GM23338 (cell line): Measurements from ENCODE around the gene OXNAD1. TPM values are rescaled to one million over a fixed set of nuclear protein-coding genes. Genes with fewer than 3 reads are reported as not detected.

Experiments used
- ATAC-seq: fragments of 200-7000 bp; cut with Tn5 transposase; 3 replicates; pipeline ENCODE4 v1.9.1; 2020
- DNase-seq: peaks from one replicate; pipeline ENCODE4 v3.0.0-alpha.2; 2015; ENCODE audit warnings: low spot score
- H2AFZ ChIP-seq: fragments of 200-600 bp; sonication (generic); 2 replicates; pipeline ENCODE4 v1.8.0; 2016; ENCODE audit warnings: antibody characterized with exemption, mild to moderate bottlenecking, moderate library complexity
- H3F3A ChIP-seq: fragments of 200-600 bp; sonication (generic); replicated peaks from 2 replicates; pipeline ENCODE4 v1.8.0; 2017; ENCODE audit warnings: antibody characterized with exemption, mixed run types, low read depth
- H3K27ac ChIP-seq: fragments of 200-600 bp; sonication (generic); 2 replicates; pipeline ENCODE4 v1.6.1; 2016; ENCODE audit warnings: low read depth
- H3K27me3 ChIP-seq: fragments of 200-600 bp; sonication (generic); 2 replicates; pipeline ENCODE4 v1.8.0; 2016; ENCODE audit warnings: mild to moderate bottlenecking, mixed run types, moderate library complexity; ENCODE audit not compliant: insufficient read depth
- H3K36me3 ChIP-seq: fragments of 200-600 bp; sonication (generic); 2 replicates; pipeline ENCODE4 v1.8.0; 2016; ENCODE audit warnings: mild to moderate bottlenecking; ENCODE audit not compliant: insufficient read depth
- H3K4me1 ChIP-seq: fragments of 200-600 bp; sonication (generic); 2 replicates; pipeline ENCODE4 v1.8.0; 2016; ENCODE audit warnings: mild to moderate bottlenecking, moderate library complexity; ENCODE audit not compliant: insufficient read depth
- H3K4me2 ChIP-seq: fragments of 200-600 bp; sonication (generic); 2 replicates; pipeline ENCODE4 v1.7.1; 2017; ENCODE audit warnings: mixed run types
- H3K4me3 ChIP-seq: fragments of 200-600 bp; sonication (generic); 2 replicates; pipeline ENCODE4 v1.6.1; 2016; ENCODE audit warnings: mixed run types
- H3K79me2 ChIP-seq: fragments of 200-600 bp; sonication (generic); replicated peaks from 2 replicates; pipeline ENCODE4 v1.8.0; 2017; ENCODE audit warnings: mild to moderate bottlenecking; ENCODE audit not compliant: insufficient read depth
- H3K9me2 ChIP-seq: fragments of 200-600 bp; sonication (generic); 2 replicates; pipeline ENCODE4 v1.8.0; 2017; ENCODE audit not compliant: insufficient read depth
- H4K20me1 ChIP-seq: fragments of 200-600 bp; sonication (generic); replicated peaks from 2 replicates; pipeline ENCODE4 v1.8.0; 2017; ENCODE audit warnings: mild to moderate bottlenecking; ENCODE audit not compliant: insufficient read depth
- H3K27ac Mint-ChIP-seq: 2 replicates; pipeline ENCODE4 v1.8.0; 2020; ENCODE audit warnings: inconsistent platforms, mild to moderate bottlenecking, moderate library complexity, mixed read lengths
- H3K27me3 Mint-ChIP-seq: 3 replicates; pipeline ENCODE4 v1.8.0; 2022; ENCODE audit warnings: low read depth, mild to moderate bottlenecking, moderate library complexity, mixed read lengths, inconsistent platforms; ENCODE audit not compliant: insufficient read depth, poor library complexity
- H3K36me3 Mint-ChIP-seq: 3 replicates; pipeline ENCODE4 v1.8.0; 2021; ENCODE audit warnings: low read depth, mild to moderate bottlenecking, inconsistent platforms, moderate library complexity, mixed read lengths
- H3K4me1 Mint-ChIP-seq: 3 replicates; pipeline ENCODE4 v1.8.0; 2020; ENCODE audit warnings: mild to moderate bottlenecking, inconsistent platforms, mixed read lengths
- H3K4me3 Mint-ChIP-seq: 3 replicates; pipeline ENCODE4 v1.8.0; 2021; ENCODE audit warnings: moderate library complexity, mild to moderate bottlenecking, inconsistent platforms, mixed read lengths
- H3K9me3 Mint-ChIP-seq: 3 replicates; pipeline ENCODE4 v1.8.0; 2020; ENCODE audit warnings: moderate library complexity, mild to moderate bottlenecking, inconsistent platforms, mixed read lengths
- CREB1 ChIP-seq: fragments of 250-450 bp; sonication (Bioruptor Pico); IDR thresholded peaks from 2 replicates; pipeline ENCODE4 v1.5.0; 2020; ENCODE audit warnings: low read depth, mild to moderate bottlenecking, moderate library complexity
- EZH2 ChIP-seq: fragments of 200-600 bp; sonication (generic); IDR thresholded peaks from one replicate; pipeline ENCODE4 v1.8.0; 2017; ENCODE audit warnings: antibody characterized with exemption, mild to moderate bottlenecking, low read depth; ENCODE audit not compliant: unreplicated experiment
- EZH2phosphoT487 ChIP-seq: fragments of 200-600 bp; sonication (generic); IDR thresholded peaks from one replicate; pipeline ENCODE4 v1.8.1; 2018; ENCODE audit warnings: antibody characterized with exemption; ENCODE audit not compliant: unreplicated experiment
- JUNB ChIP-seq: IDR thresholded peaks from one replicate; pipeline ENCODE4 v1.6.1; 2016; ENCODE audit warnings: antibody characterized with exemption; ENCODE audit not compliant: unreplicated experiment
- ZNF114 ChIP-seq: fragments of 250-450 bp; sonication (Bioruptor Pico); IDR thresholded peaks from 2 replicates; pipeline ENCODE4 v1.5.0; 2020; ENCODE audit warnings: mild to moderate bottlenecking, moderate library complexity
- ZNF331 ChIP-seq: fragments of 250-450 bp; sonication (Bioruptor Pico); IDR thresholded peaks from 2 replicates; pipeline ENCODE4 v1.5.0; 2020; ENCODE audit warnings: low read depth, mild to moderate bottlenecking, moderate library complexity
- ZNF462 ChIP-seq: fragments of 250-450 bp; sonication (Bioruptor Pico); IDR thresholded peaks from 2 replicates; pipeline ENCODE4 v1.5.0; 2020; ENCODE audit warnings: mild to moderate bottlenecking, moderate library complexity
- polyA plus RNA-seq: library from polyadenylated mRNA; unstranded; fragments of >200 nt; fragmentation: Nextera tagmentation; extraction: Ambion mirVana; gene quantifications from 2 replicates; pipeline ENCODE4 v1.2.1, GENCODE V29; 2016
- total RNA-seq: library from RNA; depleted of rRNA; stranded (reverse); fragments of >200 nt; shearing (Covaris generic); gene quantifications from 2 replicates; pipeline ENCODE4 v1.2.3, GENCODE V29; 2014
- TF ChIP-seq, protein P1 (sequence below), 2 experiments: fragments of 200-600 bp in 1 of 2; sonication (generic) in 1 of 2; conservative IDR thresholded peaks; 2 replicates each; pipeline versions ENCODE4 v1.5.1 to v1.6.1; 2016 to 2017; ENCODE audit warnings: antibody characterized with exemption in 2 of 2, low read depth in 2 of 2, mild to moderate bottlenecking in 2 of 2, moderate library complexity in 1 of 2

OXNAD1 gene
- total and polyA plus RNA-seq, 2 experiments from 2014 or later = 22.9 to 34.2 TPM

DNA sequence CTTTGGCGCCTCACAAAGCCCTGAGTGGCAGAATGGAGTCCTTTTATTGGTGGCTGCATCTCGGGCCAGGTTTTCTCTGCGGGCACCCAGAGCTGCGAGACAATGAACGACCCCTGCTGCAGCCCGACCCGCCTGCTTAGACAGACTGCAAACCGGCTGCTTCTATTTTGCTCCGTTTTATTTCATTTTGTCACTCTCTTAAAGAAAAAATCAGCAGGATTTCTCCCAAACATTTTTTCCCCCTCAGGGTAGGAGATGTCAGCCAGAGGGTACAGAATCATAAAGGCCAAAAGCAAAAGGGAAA is 64.8 kb downstream of the OXNAD1 start (continued):
- TF ChIP-seq ZNF462 (CRISPR knock-in tag) = no peak
- no peak for TF ChIP-seq EZH2

DNA sequence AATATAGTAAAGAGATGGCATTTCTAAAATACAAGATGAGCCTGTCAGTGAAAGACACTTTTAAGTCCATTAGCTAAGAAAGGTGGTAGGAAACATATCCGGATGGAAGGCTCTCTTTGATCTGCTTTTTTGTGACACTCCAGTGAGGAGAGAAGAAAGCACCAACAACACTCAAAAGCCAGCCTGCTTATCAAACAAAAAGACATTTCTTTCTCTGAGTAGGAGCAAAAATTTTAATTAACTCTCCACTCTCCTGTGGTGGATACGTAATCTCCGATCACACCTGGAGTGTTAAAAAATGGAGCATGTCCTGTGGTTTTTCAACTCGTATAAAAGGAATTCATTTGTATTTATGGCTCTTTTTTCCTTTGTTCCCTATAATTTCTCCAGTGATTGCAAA is 65.3 kb downstream of the OXNAD1 start:
- H3K4me1 Mint-ChIP-seq = peaks cover 19% of the 10 kb centered on the region
- Histone ChIP-seq H3K4me3 (no peak overlapping the region), H3F3A (no peaks in the 10 kb centered on the region), H3K27ac (no peak overlapping the region), H3K36me3 (no peaks in the 10 kb centered on the region), H3K79me2 (no peaks in the 10 kb centered on the region), H2AFZ (no peak overlapping the region), H3K4me1 (0 out of 2 replicates have a peak, but pooled peaks cover 6% of the 10 kb centered on the region), H3K27me3 (no peaks in the 10 kb centered on the region), H3K9me2 (no peaks in the 10 kb centered on the region), H4K20me1 (no peaks in the 10 kb centered on the region; the same call in 1 of the 2 replicates), H3K4me2 (no peak overlapping the region)
- H3K27ac Mint-ChIP-seq = no peak overlapping the region
- peaks cover 48% of the 10 kb centered on the region for H3K36me3 Mint-ChIP-seq
- peaks cover 10% of the 10 kb centered on the region for H3K9me3 Mint-ChIP-seq
- no peak for ATAC-seq
- no peak for DNase-seq
- H3K4me3 Mint-ChIP-seq = no peak overlapping the region
- peaks cover 4% of the 10 kb centered on the region for H3K27me3 Mint-ChIP-seq
- TF ChIP-seq CREB1 (CRISPR knock-in tag) = no peak
- no peak for TF ChIP-seq JUNB
- TF ChIP-seq, protein P1, sequence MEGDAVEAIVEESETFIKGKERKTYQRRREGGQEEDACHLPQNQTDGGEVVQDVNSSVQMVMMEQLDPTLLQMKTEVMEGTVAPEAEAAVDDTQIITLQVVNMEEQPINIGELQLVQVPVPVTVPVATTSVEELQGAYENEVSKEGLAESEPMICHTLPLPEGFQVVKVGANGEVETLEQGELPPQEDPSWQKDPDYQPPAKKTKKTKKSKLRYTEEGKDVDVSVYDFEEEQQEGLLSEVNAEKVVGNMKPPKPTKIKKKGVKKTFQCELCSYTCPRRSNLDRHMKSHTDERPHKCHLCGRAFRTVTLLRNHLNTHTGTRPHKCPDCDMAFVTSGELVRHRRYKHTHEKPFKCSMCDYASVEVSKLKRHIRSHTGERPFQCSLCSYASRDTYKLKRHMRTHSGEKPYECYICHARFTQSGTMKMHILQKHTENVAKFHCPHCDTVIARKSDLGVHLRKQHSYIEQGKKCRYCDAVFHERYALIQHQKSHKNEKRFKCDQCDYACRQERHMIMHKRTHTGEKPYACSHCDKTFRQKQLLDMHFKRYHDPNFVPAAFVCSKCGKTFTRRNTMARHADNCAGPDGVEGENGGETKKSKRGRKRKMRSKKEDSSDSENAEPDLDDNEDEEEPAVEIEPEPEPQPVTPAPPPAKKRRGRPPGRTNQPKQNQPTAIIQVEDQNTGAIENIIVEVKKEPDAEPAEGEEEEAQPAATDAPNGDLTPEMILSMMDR (conservative IDR thresholded peaks at IDR 0.05; ENCODE audit: low read depth in 2 of 2) = no peak
- TF ChIP-seq EZH2 = no peak
- TF ChIP-seq ZNF462 (CRISPR knock-in tag) = no peak
- no peak for TF ChIP-seq ZNF331
- no peak for TF ChIP-seq EZH2phosphoT487
- TF ChIP-seq ZNF114 = no peak
